HK-2 (cell line): ENCODE results near the gene FAM174C.

ENCODE experiments used
- DNase-seq: peaks from one replicate; pipeline ENCODE4 v3.0.0-alpha.2; 2018; ENCODE audit not compliant: unreplicated experiment

Gene FAM174C

DNA sequence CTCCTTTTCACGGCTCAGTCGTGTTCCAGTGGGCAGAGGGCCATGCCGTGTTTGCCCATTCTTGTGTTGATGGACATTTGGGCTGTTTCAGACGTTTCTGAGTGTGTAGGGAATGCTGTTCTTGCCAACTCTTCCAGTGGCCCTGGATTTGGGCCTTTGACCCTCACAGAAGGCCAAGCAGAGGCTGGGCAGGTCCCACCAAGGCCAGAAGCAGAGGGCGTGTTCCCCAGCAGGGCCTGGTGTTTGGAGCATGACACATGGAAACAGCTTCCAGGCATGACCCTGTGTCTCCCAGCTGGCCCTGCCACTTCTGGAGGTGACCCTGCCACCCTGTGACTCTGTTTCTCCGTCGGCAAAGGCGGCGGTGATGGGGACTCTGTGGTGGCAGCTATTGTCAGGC is 46.2 kb downstream of the FAM174C start:
- no peak for DNase-seq

DNA sequence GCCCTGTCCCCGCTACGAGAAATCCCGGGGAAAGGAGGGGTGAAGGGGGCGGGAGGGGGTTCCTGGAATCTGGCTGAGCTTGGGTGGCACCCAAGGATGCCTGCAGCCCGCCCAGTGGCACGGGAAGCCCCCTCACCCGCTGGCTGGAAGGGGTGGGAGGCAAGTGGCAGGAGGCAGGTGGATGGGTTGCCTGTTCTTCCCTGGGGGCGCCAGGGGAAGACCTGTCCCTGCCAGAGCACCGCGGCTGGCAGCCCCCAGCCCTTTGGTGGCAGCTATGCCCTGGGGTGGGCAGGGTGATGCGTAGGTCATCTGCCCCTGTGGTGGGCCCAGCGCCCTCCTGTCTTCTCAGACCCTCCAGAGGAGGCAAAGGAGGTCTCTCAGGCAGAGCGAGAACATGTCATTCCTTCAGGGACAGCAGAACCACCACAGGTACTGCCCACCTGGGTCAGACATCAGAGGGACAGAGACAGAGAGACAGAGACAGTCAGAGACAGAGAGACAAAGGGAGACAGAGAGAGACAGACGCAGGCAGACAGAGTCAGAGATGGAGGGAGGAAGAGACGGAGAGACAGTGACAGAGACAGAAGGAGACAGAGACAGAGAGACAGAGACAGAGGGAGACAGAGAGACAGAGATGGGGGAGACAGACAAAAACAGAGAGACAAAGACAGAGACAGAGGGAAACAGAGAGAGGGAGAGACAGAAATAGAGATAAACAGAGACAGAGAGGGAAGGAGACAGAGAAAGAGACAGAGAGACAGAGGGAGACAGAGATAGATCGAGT is 47.1 kb downstream of the FAM174C start:
- DNase-seq = no peak

DNA sequence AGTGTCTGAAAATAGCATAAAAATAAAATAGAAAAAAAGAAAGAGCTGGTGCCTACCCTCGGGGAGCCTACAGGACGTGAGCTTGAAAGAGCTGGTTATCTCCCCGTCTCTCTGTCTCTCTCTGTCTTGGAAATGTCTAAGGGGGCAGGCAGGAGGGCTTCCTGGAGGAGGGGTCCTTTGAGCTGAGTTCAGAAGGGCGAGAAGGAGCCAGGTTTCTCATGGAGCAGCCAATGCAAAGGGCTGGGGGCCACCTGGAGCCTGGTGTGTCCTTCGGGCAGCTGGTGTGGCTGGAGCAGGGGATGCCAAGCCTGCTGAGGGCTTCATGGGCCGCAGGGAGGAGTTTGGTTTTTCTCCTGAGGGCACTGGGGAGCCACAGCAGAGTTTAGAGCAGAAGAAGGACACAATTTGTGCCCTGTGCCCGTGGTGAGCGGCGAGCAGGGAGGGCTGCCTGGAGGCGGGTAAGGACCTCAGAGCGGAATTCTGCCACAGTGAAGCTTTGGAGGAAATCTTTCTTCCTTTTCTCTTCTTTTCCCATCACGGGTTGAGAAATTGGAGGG is 49.0 kb downstream of the FAM174C start:
- no peak for DNase-seq

DNA sequence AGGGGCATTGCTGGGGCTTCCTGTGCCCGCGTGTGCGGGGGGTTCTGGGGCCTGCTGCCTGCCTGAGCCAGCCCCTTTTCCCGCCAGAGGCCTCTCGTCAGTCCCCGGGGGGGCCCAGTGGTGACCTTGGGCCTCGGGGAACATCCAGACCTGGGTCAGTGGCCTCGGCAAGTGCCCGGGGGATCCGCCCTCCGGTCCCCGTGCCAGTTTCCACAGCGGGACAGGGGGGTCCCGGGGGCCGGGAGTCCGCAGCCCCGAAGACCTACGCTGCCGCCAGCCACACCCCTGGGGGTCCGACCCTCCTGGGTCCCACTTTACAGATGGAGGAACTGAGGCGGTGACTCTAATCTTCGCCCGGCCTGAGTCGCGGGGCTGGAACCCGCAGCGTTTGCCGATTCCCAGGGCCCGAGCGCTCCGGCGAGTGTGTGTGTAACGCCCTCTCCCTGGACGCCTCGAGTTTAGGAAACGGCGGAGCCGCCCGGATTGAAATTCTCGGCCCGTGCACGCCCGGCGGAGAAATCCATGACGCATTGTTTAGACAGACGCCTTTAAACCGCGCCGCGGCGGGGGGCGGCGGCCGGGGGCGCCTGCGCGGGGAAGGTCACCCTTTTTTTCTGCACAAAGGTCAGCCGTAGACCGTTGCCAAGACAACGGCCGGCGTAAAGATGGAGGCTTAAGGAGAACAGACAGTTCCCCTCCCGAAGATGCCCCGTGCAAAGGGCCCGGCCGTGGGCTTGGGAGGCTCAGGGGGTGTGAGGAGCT is 49.7 kb downstream of the FAM174C start:
- peak; percentile 56 for DNase-seq

DNA sequence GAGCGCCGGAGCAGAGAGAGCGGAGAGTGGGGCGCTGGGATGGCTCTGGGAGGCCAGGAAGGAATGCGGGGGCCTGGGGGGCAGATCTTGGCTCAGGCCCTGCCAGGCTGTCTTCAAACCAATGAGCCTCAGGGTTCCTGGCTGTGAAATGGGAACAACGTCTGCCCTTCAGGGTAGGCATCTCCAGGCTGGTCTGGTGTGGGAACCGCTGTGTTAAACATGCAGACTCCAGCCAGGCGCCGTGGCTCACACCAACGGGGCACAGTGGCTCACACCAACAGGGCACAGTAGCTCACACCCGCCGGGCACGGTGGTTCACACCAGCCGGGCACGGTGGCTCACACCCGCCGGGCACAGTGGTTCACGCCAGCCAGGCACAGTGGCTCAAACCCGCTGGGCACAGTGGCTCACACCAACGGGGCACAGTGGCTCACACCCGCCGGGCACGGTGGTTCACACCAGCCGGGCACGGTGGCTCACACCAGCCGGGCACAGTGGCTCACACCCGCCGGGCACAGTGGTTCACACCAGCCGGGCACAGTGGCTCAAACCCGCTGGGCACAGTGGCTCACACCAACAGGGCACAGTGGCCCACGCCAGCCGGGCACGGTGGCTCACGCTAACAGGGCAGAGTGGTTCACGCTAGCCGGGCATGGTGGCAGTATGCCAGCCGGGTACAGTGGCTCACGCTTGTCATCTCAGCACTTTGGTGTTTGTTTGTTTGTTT is 50.4 kb downstream of the FAM174C start:
- no peak for DNase-seq

DNA sequence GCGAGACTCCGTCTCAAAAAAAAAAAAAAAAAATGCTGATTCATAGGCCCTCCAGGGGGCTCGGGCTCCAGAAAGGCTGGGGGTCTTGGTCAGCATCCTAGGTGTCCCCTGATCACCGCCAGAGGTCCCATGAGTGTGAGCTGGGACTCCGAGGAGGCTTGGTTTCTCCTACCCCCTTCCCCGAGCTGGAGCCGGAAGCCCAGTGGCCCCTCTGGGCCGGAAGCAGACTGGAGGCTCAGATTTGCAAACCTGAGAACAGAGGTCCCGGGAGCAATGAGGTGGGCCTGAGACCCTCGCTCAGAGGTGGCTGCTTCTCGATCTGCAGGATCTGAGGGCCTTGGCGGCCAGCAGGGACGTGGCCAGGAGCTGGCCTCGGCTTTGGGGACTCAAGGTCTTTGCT is 51.8 kb downstream of the FAM174C start:
- no peak for DNase-seq
